GM19463 (cell line): ENCODE measurements around the gene FAM204A.
A peak's percentile ranks its signal among the peaks of the same experiment; 100 is the strongest.

ENCODE experiments used
- ATAC-seq: cut with Tn5 transposase; IDR thresholded peaks from one replicate; pipeline ENCODE4 v1.9.1; 2021; ENCODE audit warnings: mild to moderate bottlenecking, moderate library complexity; ENCODE audit not compliant: unreplicated experiment

FAM204A gene

DNA sequence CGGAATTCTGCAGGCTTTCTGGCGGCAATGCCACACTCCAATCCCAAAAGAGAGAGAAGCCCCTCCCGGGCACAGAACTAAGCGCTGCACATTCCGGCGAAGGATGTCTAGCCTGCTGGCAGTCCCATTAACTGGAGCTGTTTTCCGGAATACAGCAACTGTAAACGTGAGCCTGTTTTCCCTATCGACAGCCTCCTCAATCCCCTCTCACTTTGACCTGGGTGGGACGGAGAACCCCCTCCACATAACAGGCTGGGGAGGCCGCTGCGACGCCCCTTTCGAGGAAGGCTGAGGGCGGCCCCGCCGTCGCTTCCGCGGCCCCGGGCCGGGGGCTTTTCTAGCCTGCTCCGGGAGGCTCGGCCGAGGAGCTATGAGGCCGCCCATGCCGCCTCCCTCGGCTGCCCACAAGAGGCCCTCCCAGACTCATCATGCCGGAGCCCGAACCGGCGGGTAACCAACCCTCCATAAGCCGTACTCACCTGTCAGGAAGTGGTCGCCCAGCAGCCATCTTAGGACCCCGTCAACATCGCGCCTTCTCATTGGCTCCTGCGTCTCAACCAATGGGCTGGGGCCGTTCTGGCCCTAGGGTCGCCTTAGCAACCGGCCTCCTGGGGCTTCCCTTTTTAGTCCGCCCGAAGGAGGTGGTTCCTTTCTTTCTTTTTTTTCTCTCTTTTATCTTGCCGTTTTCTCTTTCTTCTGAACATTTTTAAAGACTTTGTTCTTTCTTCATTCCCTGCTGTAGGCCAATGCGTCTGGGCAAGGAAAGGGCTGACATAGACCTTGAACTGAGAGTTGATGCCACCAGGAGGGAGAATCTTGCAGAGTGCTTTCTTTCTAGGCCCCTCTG is at the start of gene FAM204A:
FAM204A (minus strand) TSS at position 534 of the 847 bp plus-strand sequence. CDS start 5,909 bp downstream, outside the sequence.
- peak; percentile 100 for ATAC-seq

DNA sequence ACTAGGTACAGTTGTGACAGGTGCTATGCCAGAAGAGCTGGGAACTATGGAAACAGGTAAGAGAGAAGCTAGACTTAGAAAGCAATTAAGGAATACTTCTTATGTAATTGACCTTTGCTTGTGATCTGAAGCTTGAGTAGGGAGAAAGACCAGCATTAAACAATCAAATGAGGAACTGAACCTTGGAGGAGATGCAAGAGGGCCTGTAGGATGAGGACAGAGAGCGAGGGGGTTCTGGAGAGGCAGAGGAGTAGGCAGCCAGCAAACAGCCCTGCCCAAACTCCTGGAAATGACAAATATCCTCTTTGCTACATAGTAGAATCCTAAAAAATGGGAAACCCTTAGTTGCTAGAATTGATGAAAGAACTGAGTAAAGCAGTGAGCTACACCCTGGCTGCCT is 41.6 kb upstream of the FAM204A start:
- no peak for ATAC-seq

DNA sequence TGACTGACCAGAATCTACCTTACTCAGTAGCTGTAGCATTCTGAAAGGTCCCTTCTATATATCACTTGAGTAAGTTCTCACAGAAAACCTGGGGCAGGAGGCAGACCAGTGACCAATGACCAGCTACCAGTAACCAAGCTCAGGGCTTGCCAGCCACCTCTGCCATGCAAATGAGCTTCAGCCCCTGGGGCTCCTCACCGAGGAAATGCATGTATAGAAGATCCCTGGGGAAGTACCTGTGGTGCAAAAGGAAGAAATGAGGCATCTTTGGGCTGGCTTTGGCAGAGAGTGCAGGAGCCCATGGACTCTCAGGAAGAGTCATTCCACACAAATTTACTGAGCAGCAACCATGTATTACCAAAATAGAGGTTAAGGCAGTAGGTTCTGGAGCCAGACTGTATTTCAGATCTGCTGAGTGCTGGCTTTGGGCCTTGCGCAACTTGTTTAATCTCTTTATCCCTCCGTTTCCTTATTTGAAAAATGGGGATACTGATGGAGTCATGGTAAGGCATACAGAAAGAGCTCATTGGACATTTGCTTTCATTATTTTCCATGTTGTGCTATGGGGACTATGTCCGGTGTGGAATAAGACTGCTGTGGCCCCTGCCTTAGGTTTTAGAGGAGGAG is 41.1 kb upstream of the FAM204A start:
- peak; percentile 44 for ATAC-seq

DNA sequence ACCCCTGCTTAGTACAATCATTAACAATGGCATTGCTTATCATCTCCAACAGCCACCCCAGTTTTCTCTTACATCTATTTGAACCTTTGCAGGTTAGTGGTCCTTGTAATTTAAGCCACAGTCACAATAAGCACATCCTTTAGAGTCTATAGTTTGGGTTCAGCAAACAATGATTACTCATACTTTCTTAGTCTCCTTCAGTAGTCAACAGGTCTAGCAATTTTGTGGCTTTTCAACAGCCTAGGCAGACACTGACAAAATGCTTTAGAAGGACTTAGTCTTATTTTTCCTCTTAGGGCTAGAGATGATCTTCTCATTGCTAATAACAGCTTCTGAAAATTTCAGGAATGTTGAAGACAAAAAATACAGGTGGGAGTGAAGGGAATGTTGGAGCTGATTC is 32.3 kb upstream of the FAM204A start:
- ATAC-seq: no peak

DNA sequence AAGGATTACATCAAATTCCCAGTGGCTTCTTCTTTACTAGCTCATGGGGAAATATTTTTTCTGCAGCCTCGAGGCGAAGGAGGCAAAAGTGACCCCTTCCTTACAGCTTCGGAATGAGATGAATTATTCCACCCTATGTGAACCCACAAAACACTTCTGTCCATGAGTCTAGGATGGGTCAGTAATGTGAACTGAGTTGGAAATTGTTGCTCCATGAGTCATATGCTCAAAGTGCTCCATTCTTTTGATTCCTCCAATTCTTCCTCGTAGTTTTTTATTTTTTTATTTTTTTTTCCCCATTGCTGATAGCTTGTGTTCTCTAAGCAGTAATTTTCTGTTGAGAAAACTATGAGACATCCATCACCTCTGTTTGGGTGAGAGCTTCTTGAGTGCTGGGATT is 31.7 kb upstream of the FAM204A start:
- ATAC-seq: no peak

DNA sequence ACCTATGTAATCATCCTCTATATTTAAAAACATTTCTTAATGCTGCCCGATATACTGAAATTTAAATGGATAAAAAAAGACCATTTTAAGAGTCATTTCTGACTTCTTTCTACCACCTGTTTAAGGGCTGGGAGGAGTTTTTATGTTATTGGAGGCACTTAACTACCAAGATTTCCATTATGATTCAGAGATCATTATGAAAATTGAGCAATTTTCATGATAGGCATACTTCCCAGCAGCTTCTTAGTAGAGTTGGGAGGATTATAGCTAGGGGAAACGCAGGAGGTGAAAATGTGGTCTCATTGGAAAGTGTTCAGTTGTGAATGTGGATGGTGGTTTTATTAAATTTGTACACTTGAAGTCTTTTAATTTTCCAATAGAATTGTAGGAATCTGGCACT is 28.4 kb upstream of the FAM204A start:
- no peak for ATAC-seq

DNA sequence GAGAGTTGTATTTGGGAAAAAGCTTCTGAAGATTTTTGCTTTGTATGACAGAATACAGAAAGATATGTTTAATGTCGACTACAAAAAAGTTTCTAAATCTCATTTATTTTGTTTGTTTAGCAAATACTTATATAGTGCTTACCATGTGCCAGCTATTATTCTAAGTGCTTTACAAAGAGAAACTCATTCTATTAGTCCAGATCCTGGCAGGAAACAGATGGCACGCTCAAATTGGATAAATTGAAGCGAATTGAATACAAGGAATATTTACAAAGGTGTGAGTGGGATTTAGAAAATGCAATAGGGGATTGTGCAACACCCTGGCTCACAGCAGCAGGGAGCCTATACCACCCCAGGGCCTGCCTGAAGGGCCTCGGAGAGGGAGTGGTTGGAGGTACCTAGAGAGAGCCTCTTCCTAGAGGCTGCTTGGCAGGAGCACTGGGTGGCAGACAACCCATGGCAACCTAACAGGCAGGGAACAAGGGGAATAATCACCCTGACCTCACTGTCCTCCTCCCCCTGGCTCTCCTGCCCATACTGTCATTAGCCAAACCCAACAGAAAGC is 27.6 kb upstream of the FAM204A start:
- ATAC-seq: no peak

DNA sequence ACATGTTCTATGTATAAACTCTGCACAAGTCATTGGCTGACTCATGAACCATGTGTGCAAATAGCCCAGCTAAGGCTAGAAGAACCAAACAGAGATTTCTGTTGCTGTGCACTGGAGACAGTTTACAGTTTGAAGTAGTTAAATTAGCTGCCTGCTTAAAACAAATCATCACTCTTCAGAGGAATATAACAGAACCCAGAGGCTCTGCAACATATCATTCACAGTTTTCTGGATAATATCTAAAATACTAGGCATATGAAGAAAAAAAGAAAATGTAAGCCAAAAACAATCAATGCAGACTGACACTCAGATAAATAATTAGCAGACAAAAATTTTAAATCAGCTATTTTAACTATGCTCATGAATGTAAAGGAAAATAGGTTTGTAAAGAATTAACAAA is 23.6 kb upstream of the FAM204A start:
- no peak for ATAC-seq

DNA sequence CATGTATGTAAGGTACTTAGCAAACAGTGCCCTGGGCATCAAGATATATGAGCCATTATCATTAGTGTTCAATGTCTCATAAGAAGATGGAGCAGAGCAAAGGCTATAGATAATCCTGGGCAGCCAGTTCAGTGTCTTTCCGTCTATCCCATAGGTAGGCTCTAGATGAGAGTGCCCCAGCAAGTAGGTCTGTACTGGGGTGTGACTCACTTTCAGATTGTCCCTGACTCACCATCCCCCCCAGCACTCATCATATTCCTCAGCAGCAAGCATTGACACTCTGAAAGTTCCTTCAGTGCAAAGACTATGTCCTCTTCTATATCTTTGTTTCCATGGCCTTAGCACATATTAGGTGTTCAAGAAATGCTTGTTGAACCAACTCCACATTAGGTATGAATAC is 20.0 kb upstream of the FAM204A start:
- ATAC-seq: no peak

DNA sequence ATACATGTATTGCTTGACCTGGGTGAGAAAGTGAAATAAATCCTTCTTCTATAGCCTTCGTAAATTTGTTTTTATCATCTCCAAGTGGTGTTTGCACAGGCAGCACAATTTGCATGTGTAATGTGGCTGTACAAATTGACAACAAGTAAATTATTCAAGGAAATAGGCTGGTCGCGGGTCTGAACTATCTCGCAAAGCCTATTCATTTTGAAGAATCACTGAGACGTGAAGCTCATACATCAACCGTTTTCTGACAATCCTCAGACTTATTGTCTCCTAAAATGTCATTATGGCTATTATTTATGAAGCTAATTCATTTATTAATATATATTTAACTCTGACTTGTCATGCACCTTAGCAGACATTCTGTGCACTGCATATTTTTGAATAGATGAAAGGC is 16.2 kb upstream of the FAM204A start:
- no peak for ATAC-seq

DNA sequence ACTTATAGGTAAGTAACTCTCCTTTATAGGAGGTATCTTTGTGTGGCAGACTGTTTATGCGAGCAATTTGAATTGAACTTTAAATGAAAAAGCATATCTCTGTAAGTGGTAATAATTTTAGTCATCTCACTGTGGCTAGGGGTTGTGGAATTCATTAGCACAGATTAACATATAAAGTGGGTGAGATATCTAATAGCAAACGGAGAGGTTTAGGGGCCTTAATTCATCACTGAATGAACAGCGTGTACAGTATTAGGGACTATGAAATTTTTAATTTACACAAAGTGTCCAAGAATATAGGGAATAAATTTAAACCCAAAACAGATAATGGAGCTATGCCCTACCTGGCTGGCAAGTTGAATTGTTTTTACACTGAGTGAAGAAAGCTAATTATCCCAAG is 15.7 kb upstream of the FAM204A start:
- no peak for ATAC-seq

DNA sequence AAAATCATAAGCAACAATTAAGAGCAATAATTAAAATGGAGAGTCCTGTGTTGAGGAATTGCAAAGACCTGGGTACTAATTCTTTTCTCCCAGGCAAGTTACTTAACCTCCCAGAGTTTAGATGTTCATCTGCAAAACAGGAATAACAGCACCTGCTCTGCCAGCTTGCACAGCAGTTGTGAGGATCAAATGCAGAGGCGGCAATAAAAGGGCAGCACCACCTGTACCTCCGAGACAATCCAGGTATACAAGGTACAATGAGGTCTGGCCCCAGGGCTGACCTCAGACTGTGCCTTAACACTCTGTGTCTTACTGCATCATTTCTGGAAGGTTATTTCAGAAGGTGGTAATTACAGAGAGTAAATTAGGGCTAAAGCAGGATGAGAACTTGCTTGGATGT is 14.5 kb upstream of the FAM204A start:
- ATAC-seq: no peak

DNA sequence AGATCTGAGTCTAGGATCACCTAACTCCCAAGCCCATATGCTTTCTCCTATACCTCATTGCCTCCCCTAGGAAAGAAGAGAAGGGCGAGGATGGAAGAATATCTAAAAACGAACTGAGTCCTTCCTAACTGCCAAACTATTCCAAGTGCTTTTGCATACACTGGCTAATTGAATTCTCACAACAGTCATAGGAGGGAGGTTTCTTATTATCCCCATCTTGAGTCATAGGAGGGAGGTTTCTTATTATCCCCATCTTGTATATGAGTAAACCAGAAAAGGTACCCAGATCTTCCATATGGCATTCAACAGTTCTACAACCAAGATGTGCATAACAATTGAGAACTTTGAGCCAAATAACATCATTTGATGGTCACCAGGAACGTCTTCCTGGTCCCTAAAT is 13.1 kb upstream of the FAM204A start:
- ATAC-seq: no peak

DNA sequence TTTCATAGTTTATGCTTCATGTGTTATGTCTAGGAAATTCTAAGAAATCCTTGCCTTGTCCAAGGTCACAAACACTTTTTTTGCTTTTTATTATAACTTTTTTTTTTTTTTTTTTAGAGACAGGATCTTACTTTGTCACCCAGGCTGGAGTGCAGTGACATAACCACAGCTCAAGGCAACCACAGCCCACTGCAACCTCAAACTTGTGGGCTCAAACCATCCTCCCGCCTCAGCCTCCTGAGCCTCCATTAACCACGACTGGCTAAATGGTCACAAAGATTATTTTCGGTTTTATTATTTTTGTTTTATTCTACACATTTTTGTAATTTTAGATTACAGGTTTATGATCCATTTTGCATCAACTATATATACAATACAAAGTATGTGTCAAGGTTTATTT is 7.1 kb upstream of the FAM204A start:
- no peak for ATAC-seq

DNA sequence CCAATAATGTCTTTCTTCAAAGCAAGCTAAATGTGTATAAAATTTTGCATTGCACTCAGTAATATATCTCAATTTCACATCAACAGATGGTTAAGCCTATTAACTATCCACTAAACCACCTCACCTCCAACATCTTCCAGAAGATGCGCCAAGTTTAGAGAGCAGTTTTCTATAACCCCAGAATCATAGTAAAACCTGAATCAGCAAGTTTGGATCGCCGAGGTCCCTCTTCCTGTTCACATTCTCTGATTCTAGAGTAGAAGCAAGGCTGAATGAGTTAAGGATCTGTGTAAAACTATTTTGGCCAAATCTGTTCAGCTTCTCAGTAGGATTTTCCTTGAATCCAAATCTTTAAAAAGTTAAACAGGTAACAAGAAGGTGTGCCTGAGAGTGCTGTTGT is 1.4 kb upstream of the FAM204A start:
- ATAC-seq: no peak

DNA sequence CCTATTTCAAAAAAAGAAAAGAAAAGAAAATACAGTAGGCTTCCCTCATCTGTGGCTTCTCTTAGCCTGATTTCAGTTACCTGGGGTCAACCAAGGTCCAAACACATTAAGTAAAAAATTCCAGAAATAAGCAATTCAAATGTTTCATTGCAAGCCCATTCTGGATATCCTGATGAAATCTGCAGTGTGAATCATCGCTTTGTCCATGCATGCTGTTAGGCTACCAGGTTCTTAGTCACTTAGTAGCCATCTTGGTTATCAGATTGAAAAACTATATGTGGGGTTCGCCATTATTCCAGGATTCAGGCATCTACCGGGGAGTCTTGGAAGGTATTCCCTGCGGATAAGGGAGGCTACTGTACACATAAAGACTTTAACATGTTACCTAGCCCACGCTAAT is 991 bp upstream of the FAM204A start:
- ATAC-seq: no peak

DNA sequence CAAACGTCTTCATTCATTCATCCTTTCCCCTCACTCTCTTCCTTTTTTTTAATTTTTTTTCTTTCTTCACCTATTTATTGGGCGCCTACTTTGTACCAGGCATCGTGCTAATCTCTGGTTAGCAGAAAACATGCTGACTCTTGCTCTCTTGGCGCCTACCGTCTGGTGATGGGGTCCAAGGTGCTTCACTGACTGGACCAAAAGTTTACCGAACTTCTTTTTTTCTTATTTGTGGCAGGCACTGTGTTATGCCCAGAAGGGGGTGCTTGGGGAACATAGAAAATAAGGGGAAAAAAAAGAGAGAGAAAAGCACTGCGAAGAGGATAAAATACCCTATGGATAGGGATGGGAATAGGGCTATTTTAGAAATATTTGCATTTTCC is 505 bp upstream of the FAM204A start:
- ATAC-seq: no peak

DNA sequence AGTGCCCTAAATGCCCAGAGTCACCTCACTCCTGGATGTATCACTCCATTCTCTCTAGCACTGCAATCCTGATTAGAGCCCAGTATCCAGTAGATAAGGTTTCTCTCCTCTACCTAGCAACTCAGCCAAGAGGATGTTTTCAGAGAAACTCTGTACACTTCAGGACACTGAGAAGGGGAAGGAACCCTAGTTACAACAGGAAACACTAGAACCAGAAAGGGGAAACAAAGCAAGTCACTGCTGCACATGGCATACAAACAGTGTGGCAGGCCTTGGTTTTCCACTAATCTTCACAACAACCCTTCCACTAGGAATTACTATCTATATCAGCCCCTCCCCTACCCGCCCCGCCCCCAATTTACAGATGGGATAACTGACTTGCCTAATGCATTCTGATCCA is 1.6 kb downstream of the FAM204A start:
- ATAC-seq: no peak

DNA sequence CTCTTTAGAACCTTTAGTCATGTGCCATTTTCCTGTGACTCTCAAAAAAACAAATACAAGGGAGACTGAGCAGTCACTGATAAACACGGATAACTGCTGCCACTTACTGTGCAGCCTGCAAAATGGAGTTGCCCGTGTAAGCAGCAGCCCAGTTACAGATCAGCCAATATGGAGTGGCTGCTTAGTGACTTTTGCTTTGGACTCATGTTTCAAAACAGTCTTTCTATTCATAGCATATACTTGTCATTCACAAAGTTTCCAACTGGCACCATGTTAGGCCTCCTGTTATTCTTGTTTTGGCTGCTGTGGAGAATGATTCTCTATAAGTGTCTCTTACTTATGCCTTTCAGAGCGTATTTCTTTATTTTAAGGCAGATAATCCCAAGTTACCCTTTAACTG is 3.0 kb downstream of the FAM204A start:
- no peak for ATAC-seq

DNA sequence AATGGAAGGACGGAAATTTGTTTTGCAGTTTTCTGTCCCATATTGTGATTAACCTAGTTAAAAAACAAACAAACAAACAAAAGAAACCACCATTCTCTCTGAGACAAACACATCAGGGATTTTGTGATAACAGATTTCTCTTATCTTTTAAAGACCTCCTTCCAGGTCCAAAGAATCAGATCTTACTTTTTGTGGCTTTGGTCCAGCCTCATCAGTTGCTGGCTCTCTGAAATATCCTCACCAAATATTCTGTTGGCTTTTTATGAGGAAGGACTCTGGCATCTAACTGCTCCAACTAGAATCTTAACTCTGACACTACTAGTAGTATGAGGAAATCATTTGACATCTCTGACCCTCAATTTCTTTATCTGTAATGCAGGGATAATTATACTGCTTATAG is 4.8 kb downstream of the FAM204A start:
- ATAC-seq: no peak

DNA sequence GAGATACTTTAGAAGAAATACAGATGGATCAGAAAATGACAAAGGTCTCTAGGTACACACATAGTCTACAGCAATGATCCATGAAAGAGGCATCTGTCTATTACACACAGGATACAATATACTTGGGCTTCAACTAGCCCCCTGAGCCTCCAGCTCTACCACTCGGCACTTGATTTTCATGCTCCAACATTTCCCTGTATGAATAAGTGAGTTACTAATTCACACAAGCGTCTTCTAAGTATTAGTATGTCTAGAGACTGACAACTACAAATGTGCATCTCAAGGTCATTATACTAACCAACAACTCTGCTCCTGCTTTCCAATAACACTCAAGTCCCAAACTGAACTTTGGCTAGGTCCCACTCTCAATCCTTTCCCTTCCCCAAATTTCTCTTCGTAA is 8.3 kb downstream of the FAM204A start:
- ATAC-seq: no peak

DNA sequence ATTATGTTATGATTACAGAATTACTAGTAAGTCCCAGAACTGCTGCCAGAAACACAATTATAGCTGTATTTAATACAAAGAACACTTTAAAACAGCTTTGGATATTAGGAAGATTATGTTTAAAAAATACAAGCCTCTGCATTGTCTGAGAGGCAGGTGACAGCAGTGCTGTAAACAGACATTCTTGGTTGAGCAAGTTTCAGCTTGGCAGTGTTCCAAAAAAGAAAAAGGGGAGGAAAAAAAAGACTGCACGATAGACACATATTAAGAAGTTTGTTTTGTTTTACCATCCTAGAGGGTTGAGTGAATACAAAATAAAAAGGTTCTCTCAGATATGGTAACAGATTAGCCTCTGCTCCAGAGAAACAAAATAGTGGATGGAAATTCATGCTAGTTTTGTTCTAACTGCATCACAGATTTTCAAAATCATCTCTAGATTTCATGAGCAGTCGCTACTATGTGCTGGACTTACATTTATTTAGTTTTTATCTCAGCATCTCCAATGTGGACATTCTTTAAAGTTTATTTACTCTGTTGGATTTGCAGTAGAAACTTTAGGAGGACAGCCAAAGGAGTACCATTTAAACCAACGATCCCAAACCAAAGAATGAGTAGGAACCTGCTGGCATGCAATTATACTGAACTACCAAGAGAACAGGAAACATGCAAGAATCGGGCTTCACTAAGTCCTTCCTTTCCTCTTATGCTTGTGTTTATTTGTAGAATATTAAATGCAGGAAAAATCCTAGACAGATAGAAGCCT is 9.0 kb downstream of the FAM204A start:
- ATAC-seq: no peak
